Measurements from ENCODE around the gene WNK3. TPM values are rescaled to one million over a fixed set of nuclear protein-coding genes. Genes with fewer than 3 reads are reported as not detected.

Gene WNK3
- total and polyA plus RNA-seq, 8 donors: 1.3 to 5.8 (median 5.2) TPM

- no peaks in the 10 kb centered on the region for H3K4me1 ChIP-seq
- H3K9me3 ChIP-seq: no peaks in the 10 kb centered on the region
- H3K27ac ChIP-seq: no peak overlapping the region
- no peaks in the 10 kb centered on the region for H3K27me3 ChIP-seq
- no peak for ATAC-seq
- no peak for DNase-seq
- no peaks in the 10 kb centered on the region for H3K36me3 ChIP-seq
- no peak for TF ChIP-seq CTCF (IDR thresholded peaks at IDR 0.05)
- intact Hi-C loops (cut with DNase I): no loop called here
- no peak overlapping the region for H3K4me3 ChIP-seq
Observed at GRCh38 chrX:54166915-54167314, 190.9 kb downstream of the WNK3 start.

- H3K27me3 ChIP-seq: no peaks in the 10 kb centered on the region
- H3K36me3 ChIP-seq: no peaks in the 10 kb centered on the region
- H3K27ac ChIP-seq: no peak overlapping the region
- H3K4me3 ChIP-seq: no peak overlapping the region
- DNase-seq (no peak), ATAC-seq (no peak)
- intact Hi-C loops (cut with DNase I): no loop called here
- TF ChIP-seq CTCF (IDR thresholded peaks at IDR 0.05): no peak
- H3K9me3 ChIP-seq: no peaks in the 10 kb centered on the region
- no peaks in the 10 kb centered on the region for H3K4me1 ChIP-seq
Observed at GRCh38 chrX:54157561-54157960, 200.3 kb downstream of the WNK3 start.

Other genes with a start within 250 kb of the WNK3 start
- 10 to 100 TPM in 1 of 2 donors, 1 to 10 TPM in 1; 7.4 to 11.3 TPM for gene FAM120C, start 174.8 kb downstream of the WNK3 start, total RNA-seq
- gene FAM120C, start 174.8 kb downstream of the WNK3 start, polyA plus RNA-seq (ENCODE audit: insufficient read length in 6 of 6): 10 to 100 TPM; 10.3 to 12.3 (median 10.8) TPM
- gene TSR2, start 82.4 kb upstream of the WNK3 start, total RNA-seq: 10 to 100 TPM; 29.0 to 31.5 TPM
- gene TSR2, start 82.4 kb upstream of the WNK3 start, polyA plus RNA-seq (ENCODE audit: insufficient read length in 6 of 6): 10 to 100 TPM; 36.4 to 47.2 (median 44.3) TPM
- 1 to 10 TPM; 5.3 to 6.4 TPM for gene FGD1, start 138.2 kb upstream of the WNK3 start, total RNA-seq
- 10 to 100 TPM; 15.5 to 21.2 (median 18.2) TPM for gene FGD1, start 138.2 kb upstream of the WNK3 start, polyA plus RNA-seq (ENCODE audit: insufficient read length in 6 of 6)
- 10 to 100 TPM; 28.1 to 30.7 TPM for gene GNL3L, start 172.2 kb upstream of the WNK3 start, total RNA-seq
- gene GNL3L, start 172.2 kb upstream of the WNK3 start, polyA plus RNA-seq (ENCODE audit: insufficient read length in 6 of 6): 10 to 100 TPM; 19.0 to 27.5 (median 19.6) TPM

Data from left lung (tissue), 10 donors.